Ishikawa (cell line): ENCODE results near the gene DSG2.

Experiments
- CEBPB ChIP-seq: IDR thresholded peaks from 2 replicates; pipeline ENCODE4 v1.6.1; 2012
- CREB1 ChIP-seq: IDR thresholded peaks from 2 replicates; pipeline ENCODE4 v1.6.1; 2012; ENCODE audit warnings: low read depth
- EGR1 ChIP-seq: IDR thresholded peaks from 2 replicates; pipeline ENCODE4 v1.6.1; 2012
- EP300 ChIP-seq: IDR thresholded peaks from 2 replicates; pipeline ENCODE4 v1.6.1; 2012; ENCODE audit warnings: borderline replicate concordance
- FOXM1 ChIP-seq: IDR thresholded peaks from 2 replicates; pipeline ENCODE4 v1.6.1; 2012; ENCODE audit warnings: low read depth, borderline replicate concordance
- NFIC ChIP-seq: IDR thresholded peaks from 2 replicates; pipeline ENCODE4 v1.6.1; 2012
- RAD21 ChIP-seq: IDR thresholded peaks from 2 replicates; pipeline ENCODE4 v1.6.1; 2012; ENCODE audit warnings: low read depth
- TAF1 ChIP-seq: IDR thresholded peaks from 2 replicates; pipeline ENCODE4 v1.6.1; 2012; ENCODE audit warnings: low read depth, mild to moderate bottlenecking
- TCF12 ChIP-seq: IDR thresholded peaks from 2 replicates; pipeline ENCODE4 v1.6.1; 2012; ENCODE audit warnings: low read depth
- TEAD4 ChIP-seq: IDR thresholded peaks from 2 replicates; pipeline ENCODE4 v1.6.1; 2012
- YY1 ChIP-seq: IDR thresholded peaks from 2 replicates; pipeline ENCODE4 v1.6.1; 2012; ENCODE audit warnings: low read depth
- ZBTB7A ChIP-seq: IDR thresholded peaks from 2 replicates; pipeline ENCODE4 v1.6.1; 2012; ENCODE audit warnings: low read depth
- TF ChIP-seq, protein P1 (sequence below): IDR thresholded peaks from 2 replicates; pipeline ENCODE4 v1.6.1; 2012
- TF ChIP-seq, protein P2 (sequence below): IDR thresholded peaks from 2 replicates; pipeline ENCODE4 v1.6.1; 2012; ENCODE audit warnings: low read depth, mild to moderate bottlenecking
- TF ChIP-seq, protein P3 (sequence below): IDR thresholded peaks from 2 replicates; pipeline ENCODE4 v1.6.1; 2012

Gene DSG2

DNA sequence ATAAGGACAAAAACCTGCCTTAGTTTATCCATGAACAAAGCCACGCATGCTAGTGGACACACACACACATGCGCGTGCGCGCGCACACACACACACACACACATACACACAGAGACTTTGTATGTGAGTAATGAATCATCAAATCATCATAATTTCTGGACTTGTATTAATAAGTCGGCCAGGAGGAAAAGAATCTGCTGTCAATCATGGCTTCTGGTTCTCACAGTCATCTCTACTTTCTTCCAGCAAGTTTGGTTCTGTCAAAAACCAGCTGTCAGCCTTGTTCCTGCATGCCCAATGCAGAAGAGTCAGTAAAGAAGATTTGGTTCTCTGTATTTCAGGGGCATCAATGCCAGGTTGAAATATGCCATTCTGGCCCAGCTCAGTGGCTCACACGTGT, 92.6 kb downstream of the DSG2 start:
- TF ChIP-seq CEBPB (no peak), YY1 (no peak), TCF12 (no peak), TEAD4 (no peak)

DNA sequence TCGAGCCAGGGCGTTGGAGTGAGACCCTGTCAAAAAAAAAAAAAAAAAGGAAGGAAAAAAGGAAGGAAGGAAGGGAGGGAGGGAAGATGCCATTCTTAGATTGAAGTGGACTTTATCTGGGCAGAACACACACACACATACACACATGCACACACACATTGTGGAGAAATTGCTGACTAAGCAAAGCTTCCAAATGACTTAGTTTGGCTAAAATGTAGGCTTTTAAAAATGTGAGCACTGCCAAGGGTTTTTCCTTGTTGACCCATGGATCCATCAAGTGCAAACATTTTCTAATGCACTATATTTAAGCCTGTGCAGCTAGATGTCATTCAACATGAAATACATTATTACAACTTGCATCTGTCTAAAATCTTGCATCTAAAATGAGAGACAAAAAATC, 93.1 kb downstream of the DSG2 start:
- TF ChIP-seq CREB1: no peak
- no peak for TF ChIP-seq YY1

DNA sequence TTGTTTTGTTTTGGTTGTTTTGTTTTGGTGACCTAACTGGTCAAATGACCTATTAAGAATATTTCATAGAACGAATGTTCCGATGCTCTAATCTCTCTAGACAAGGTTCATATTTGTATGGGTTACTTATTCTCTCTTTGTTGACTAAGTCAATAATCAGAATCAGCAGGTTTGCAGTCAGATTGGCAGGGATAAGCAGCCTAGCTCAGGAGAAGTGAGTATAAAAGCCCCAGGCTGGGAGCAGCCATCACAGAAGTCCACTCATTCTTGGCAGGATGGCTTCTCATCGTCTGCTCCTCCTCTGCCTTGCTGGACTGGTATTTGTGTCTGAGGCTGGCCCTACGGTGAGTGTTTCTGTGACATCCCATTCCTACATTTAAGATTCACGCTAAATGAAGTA, 93.7 kb downstream of the DSG2 start, which contains the start of gene TTR:
TSS of gene TTR (plus strand) at position 250 of the 400 bp plus-strand sequence. CDS start at position 276, 26 bp downstream.
- TF ChIP-seq TAF1: no peak
- TF ChIP-seq TEAD4: no peak
- TF ChIP-seq, protein P1, sequence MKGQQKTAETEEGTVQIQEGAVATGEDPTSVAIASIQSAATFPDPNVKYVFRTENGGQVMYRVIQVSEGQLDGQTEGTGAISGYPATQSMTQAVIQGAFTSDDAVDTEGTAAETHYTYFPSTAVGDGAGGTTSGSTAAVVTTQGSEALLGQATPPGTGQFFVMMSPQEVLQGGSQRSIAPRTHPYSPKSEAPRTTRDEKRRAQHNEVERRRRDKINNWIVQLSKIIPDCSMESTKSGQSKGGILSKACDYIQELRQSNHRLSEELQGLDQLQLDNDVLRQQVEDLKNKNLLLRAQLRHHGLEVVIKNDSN: no peak
- no peak for TF ChIP-seq RAD21

DNA sequence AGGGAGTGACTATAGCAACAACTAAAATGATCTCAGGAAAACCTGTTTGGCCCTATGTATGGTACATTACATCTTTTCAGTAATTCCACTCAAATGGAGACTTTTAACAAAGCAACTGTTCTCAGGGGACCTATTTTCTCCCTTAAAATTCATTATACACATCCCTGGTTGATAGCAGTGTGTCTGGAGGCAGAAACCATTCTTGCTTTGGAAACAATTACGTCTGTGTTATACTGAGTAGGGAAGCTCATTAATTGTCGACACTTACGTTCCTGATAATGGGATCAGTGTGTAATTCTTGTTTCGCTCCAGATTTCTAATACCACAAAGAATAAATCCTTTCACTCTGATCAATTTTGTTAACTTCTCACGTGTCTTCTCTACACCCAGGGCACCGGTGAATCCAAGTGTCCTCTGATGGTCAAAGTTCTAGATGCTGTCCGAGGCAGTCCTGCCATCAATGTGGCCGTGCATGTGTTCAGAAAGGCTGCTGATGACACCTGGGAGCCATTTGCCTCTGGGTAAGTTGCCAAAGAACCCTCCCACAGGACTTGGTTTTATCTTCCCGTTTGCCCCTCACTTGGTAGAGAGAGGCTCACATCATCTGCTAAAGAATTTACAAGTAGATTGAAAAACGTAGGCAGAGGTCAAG, 94.7 kb downstream of the DSG2 start:
- no peak for TF ChIP-seq NFIC
- TF ChIP-seq, protein P2, sequence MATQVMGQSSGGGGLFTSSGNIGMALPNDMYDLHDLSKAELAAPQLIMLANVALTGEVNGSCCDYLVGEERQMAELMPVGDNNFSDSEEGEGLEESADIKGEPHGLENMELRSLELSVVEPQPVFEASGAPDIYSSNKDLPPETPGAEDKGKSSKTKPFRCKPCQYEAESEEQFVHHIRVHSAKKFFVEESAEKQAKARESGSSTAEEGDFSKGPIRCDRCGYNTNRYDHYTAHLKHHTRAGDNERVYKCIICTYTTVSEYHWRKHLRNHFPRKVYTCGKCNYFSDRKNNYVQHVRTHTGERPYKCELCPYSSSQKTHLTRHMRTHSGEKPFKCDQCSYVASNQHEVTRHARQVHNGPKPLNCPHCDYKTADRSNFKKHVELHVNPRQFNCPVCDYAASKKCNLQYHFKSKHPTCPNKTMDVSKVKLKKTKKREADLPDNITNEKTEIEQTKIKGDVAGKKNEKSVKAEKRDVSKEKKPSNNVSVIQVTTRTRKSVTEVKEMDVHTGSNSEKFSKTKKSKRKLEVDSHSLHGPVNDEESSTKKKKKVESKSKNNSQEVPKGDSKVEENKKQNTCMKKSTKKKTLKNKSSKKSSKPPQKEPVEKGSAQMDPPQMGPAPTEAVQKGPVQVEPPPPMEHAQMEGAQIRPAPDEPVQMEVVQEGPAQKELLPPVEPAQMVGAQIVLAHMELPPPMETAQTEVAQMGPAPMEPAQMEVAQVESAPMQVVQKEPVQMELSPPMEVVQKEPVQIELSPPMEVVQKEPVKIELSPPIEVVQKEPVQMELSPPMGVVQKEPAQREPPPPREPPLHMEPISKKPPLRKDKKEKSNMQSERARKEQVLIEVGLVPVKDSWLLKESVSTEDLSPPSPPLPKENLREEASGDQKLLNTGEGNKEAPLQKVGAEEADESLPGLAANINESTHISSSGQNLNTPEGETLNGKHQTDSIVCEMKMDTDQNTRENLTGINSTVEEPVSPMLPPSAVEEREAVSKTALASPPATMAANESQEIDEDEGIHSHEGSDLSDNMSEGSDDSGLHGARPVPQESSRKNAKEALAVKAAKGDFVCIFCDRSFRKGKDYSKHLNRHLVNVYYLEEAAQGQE: no peak

DNA sequence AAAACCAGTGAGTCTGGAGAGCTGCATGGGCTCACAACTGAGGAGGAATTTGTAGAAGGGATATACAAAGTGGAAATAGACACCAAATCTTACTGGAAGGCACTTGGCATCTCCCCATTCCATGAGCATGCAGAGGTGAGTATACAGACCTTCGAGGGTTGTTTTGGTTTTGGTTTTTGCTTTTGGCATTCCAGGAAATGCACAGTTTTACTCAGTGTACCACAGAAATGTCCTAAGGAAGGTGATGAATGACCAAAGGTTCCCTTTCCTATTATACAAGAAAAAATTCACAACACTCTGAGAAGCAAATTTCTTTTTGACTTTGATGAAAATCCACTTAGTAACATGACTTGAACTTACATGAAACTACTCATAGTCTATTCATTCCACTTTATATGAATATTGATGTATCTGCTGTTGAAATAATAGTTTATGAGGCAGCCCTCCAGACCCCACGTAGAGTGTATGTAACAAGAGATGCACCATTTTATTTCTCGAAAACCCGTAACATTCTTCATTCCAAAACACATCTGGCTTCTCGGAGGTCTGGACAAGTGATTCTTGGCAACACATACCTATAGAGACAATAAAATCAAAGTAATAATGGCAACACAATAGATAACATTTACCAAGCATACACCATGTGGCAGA, 97.3 kb downstream of the DSG2 start:
- no peak for TF ChIP-seq FOXM1
- no peak for TF ChIP-seq ZBTB7A
- TF ChIP-seq, protein P1: no peak
- no peak for TF ChIP-seq NFIC

DNA sequence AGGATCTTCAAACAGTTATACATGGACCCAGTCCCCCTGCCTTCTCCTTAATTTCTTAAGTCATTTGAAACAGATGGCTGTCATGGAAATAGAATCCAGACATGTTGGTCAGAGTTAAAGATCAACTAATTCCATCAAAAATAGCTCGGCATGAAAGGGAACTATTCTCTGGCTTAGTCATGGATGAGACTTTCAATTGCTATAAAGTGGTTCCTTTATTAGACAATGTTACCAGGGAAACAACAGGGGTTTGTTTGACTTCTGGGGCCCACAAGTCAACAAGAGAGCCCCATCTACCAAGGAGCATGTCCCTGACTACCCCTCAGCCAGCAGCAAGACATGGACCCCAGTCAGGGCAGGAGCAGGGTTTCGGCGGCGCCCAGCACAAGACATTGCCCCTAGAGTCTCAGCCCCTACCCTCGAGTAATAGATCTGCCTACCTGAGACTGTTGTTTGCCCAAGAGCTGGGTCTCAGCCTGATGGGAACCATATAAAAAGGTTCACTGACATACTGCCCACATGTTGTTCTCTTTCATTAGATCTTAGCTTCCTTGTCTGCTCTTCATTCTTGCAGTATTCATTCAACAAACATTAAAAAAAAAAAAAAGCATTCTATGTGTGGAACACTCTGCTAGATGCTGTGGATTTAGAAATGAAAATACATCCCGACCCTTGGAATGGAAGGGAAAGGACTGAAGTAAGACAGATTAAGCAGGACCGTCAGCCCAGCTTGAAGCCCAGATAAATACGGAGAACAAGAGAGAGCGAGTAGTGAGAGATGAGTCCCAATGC, 98.3 kb downstream of the DSG2 start:
- TF ChIP-seq EGR1 (no peak), RAD21 (no peak), CEBPB (no peak), ZBTB7A (no peak), NFIC (no peak), CREB1 (no peak), TCF12 (no peak), EP300 (no peak), TAF1 (no peak), TEAD4 (no peak), FOXM1 (no peak), YY1 (no peak)
- TF ChIP-seq, protein P1: no peak
- TF ChIP-seq, protein P3, sequence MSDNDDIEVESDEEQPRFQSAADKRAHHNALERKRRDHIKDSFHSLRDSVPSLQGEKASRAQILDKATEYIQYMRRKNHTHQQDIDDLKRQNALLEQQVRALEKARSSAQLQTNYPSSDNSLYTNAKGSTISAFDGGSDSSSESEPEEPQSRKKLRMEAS: no peak
- TF ChIP-seq, protein P2: no peak
